ENCODE data around the gene KCNQ1. TPM values are rescaled to one million over a fixed set of nuclear protein-coding genes. Genes with fewer than 3 reads are reported as not detected.

Gene KCNQ1
- total and polyA plus RNA-seq, 2 of the 13 experiments (the other 11 are each of a cell fraction or from before 2014, with no cell fraction given) = 0.02 to 0.08 TPM

DNA sequence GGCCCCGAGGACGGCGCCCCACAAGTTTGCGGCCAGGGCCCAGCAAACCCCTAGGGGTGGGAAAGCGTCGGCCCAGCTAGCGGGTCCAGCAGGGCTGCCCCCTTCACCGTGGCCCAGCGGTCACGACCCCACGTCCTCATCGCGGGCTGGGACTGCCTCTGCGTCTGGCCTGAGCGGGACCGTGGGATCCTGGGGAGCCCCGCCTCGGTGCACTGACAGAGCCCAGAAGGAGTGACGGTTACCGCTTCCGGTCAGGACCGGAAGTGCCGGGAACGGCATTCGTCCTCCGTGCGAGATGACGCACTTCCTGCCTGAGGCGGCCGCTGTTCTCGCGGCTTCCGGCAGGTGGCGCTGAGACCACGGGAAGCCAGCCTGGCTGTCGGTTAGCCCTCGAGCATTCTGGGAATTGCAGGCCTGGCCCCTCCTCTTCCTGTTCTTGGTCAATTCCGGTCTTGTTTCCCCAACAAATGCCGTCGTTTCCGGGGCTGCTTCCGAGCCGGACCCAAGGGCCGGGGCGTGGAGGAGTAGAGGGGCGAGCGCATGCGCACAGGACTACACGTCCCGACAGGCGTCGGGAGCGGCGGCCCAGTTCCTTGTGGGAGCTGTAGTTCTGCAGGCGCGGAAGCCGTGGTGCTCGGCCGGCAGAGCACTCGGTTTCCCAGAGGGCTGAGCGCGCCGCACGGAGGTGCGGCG is 44.6 kb upstream of the KCNQ1 start, which contains the start of gene TSSC4 (continued):
- TF ChIP-seq MIER2 (CRISPR knock-in tag; IDR thresholded peaks at IDR 0.05) (peak; percentile 57; the same call in 1 of the 2 replicates), ZNF260 (CRISPR knock-in tag; IDR thresholded peaks at IDR 0.05; ENCODE audit: borderline replicate concordance, low read depth) (no peak), ZNF143 (CRISPR knock-in tag; IDR thresholded peaks at IDR 0.05) (peak; percentile 96), RARA (CRISPR knock-in tag; IDR thresholded peaks at IDR 0.05) (no peak), ZNF205 (CRISPR knock-in tag; IDR thresholded peaks at IDR 0.05) (peak; percentile 57; the same call in 1 of the 2 replicates), SMC3 (IDR thresholded peaks at IDR 0.05; ENCODE audit: low read length) (peak; percentile 62; the same call in 1 of the 2 replicates), KLF6 (CRISPR knock-in tag; IDR thresholded peaks at IDR 0.05) (0 out of 2 replicates have a peak, but pooled peaks have one; percentile 34), ZNF577 (CRISPR knock-in tag; IDR thresholded peaks at IDR 0.05; ENCODE audit: borderline replicate concordance, low read depth) (no peak), ZNF792 (CRISPR knock-in tag; IDR thresholded peaks at IDR 0.05) (peak; percentile 91), PHF5A (CRISPR knock-in tag; IDR thresholded peaks at IDR 0.05; ENCODE audit: low read depth, unreplicated experiment) (peak; percentile 73), RELA (CRISPR knock-in tag; IDR thresholded peaks at IDR 0.05) (peak; percentile 23; the same call in 1 of the 2 replicates), CTCF (CRISPR knock-in tag; IDR thresholded peaks at IDR 0.05) (peak; percentile 100), U2AF2 (IDR thresholded peaks at IDR 0.05; ENCODE audit: low read depth, low read length) (no peak), ELF4 (CRISPR knock-in tag; IDR thresholded peaks at IDR 0.05; ENCODE audit: borderline replicate concordance) (peak; percentile 88; the same call in 1 of the 2 replicates), ZNF382 (CRISPR knock-in tag; IDR thresholded peaks at IDR 0.05; ENCODE audit: borderline replicate concordance) (no peak), ZNF12 (CRISPR knock-in tag; IDR thresholded peaks at IDR 0.05) (0 out of 2 replicates have a peak, but pooled peaks have one; percentile 19)
- TF ChIP-seq, protein P1, sequence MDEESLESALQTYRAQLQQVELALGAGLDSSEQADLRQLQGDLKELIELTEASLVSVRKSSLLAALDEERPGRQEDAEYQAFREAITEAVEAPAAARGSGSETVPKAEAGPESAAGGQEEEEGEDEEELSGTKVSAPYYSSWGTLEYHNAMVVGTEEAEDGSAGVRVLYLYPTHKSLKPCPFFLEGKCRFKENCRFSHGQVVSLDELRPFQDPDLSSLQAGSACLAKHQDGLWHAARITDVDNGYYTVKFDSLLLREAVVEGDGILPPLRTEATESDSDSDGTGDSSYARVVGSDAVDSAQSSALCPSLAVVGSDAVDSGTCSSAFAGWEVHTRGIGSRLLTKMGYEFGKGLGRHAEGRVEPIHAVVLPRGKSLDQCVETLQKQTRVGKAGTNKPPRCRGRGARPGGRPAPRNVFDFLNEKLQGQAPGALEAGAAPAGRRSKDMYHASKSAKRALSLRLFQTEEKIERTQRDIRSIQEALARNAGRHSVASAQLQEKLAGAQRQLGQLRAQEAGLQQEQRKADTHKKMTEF (CRISPR knock-in tag; IDR thresholded peaks at IDR 0.05) = peak; percentile 93
- TF ChIP-seq, protein P2, sequence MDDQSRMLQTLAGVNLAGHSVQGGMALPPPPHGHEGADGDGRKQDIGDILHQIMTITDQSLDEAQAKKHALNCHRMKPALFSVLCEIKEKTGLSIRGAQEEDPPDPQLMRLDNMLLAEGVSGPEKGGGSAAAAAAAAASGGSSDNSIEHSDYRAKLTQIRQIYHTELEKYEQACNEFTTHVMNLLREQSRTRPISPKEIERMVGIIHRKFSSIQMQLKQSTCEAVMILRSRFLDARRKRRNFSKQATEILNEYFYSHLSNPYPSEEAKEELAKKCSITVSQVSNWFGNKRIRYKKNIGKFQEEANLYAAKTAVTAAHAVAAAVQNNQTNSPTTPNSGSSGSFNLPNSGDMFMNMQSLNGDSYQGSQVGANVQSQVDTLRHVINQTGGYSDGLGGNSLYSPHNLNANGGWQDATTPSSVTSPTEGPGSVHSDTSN (CRISPR knock-in tag; IDR thresholded peaks at IDR 0.05; ENCODE audit: borderline replicate concordance) = no peak
- TF ChIP-seq, protein P3, sequence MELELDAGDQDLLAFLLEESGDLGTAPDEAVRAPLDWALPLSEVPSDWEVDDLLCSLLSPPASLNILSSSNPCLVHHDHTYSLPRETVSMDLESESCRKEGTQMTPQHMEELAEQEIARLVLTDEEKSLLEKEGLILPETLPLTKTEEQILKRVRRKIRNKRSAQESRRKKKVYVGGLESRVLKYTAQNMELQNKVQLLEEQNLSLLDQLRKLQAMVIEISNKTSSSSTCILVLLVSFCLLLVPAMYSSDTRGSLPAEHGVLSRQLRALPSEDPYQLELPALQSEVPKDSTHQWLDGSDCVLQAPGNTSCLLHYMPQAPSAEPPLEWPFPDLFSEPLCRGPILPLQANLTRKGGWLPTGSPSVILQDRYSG (CRISPR knock-in tag; IDR thresholded peaks at IDR 0.05) = no peak

Measured in HepG2 (cell line).